Left lobe of liver (tissue), 2 donors: Measurements from ENCODE around the gene SART3. TPM values are rescaled to one million over a fixed set of nuclear protein-coding genes. Genes with fewer than 3 reads are reported as not detected.
"Not testable (repeated sequence)": the region's sequence is repeated elsewhere in the genome, so short reads cannot be mapped to it uniquely, and the experiment has no call there.

ENCODE experiments used
- ATAC-seq: fragments of 200-7000 bp; cut with Tn5 transposase; one replicate; pipeline ENCODE4 v1.9.1; 2020; ENCODE audit warnings: mild to moderate bottlenecking, moderate library complexity
- DNase-seq: peaks from one replicate; pipeline ENCODE4 v3.0.0-alpha.2; 2020; ENCODE audit warnings: low spot score
- total RNA-seq: library from RNA; stranded (reverse); gene quantifications from one replicate; pipeline ENCODE4 v1.2.1, GENCODE V29; 2021
- donor health status: DM: no; HTN: no; CAD: no; lungs with moderate emphysema.
- donor health status: DM: no; HTN: yes; CAD: no.

SART3 gene
- total RNA-seq, 1 donor from 2014 or later: 13.7 TPM

GRCh38 chr12:108597559-108598471, 36.8 kb upstream of the SART3 start, which contains the start of gene TMEM119:
Gene TMEM119, minus strand, starts transcription at chr12:108598084. Its CDS starts 5,701 bp downstream, at chr12:108592383.
- ATAC-seq: peak; percentile 31
- no peak for DNase-seq

- no peak for DNase-seq
- ATAC-seq: no peak
Observed at GRCh38 chr12:108596854-108597558, 36.0 kb upstream of the SART3 start.

GRCh38 chr12:108595711-108596647, 35.0 kb upstream of the SART3 start:
- no peak for DNase-seq
- ATAC-seq: no peak

- ATAC-seq: no peak
- DNase-seq: no peak
Observed at GRCh38 chr12:108594960-108595710, 34.2 kb upstream of the SART3 start.

GRCh38 chr12:108594323-108594903, 33.4 kb upstream of the SART3 start:
- ATAC-seq: no peak
- DNase-seq: no peak

- no peak for DNase-seq
- no peak for ATAC-seq
Observed at GRCh38 chr12:108592033-108592909, 31.3 kb upstream of the SART3 start.

- ATAC-seq (no peak), DNase-seq (no peak)
Observed at GRCh38 chr12:108591267-108591980, 30.5 kb upstream of the SART3 start.

- ATAC-seq, DNase-seq: not testable (repeated sequence)
Observed at GRCh38 chr12:108590463-108590862, 29.5 kb upstream of the SART3 start.

- DNase-seq (no peak), ATAC-seq (no peak)
Observed at GRCh38 chr12:108589840-108590229, 28.9 kb upstream of the SART3 start.

GRCh38 chr12:108589028-108589839, 28.3 kb upstream of the SART3 start:
- DNase-seq (no peak), ATAC-seq (no peak)

- no peak for ATAC-seq
- DNase-seq: no peak
Observed at GRCh38 chr12:108587826-108588225, 26.9 kb upstream of the SART3 start.

- no peak for DNase-seq
- no peak for ATAC-seq
Observed at GRCh38 chr12:108586306-108586705, 25.3 kb upstream of the SART3 start.

- no peak for ATAC-seq
- no peak for DNase-seq
Observed at GRCh38 chr12:108585864-108586263, 24.9 kb upstream of the SART3 start.

GRCh38 chr12:108584456-108585065, 23.6 kb upstream of the SART3 start:
- ATAC-seq: no peak

GRCh38 chr12:108583991-108584390, 23.0 kb upstream of the SART3 start:
- DNase-seq (no peak), ATAC-seq (no peak)

More at GRCh38 chr12:108584456-108585065, 23.6 kb upstream of the SART3 start:
- no peak for DNase-seq

- DNase-seq (no peak), ATAC-seq (no peak)
Observed at GRCh38 chr12:108582978-108583770, 22.2 kb upstream of the SART3 start.
